ENCODE data around the gene RUFY3.

GRCh38 chr4:70674191-70674590 is 47.6 kb upstream of the RUFY3 start:
- TF ChIP-seq POLR2A (IDR thresholded peaks at IDR 0.05; ENCODE audit: borderline replicate concordance, extremely low read depth, insufficient read depth, insufficient read length) (no peak), CTCF (IDR thresholded peaks at IDR 0.05 in 2 of 3, conservative IDR thresholded peaks at IDR 0.05 in 1 of 3; ENCODE audit: borderline replicate concordance in 1 of 3, insufficient read depth in 1 of 3, low read depth in 2 of 3, low read length in 2 of 3) (no peak), POLR2AphosphoS5 (IDR thresholded peaks at IDR 0.05; ENCODE audit: low read depth, low read length) (no peak), ZFX (IDR thresholded peaks at IDR 0.05) (no peak), EZH2 (IDR thresholded peaks at IDR 0.05) (no peak), EZH2phosphoT487 (IDR thresholded peaks at IDR 0.05; ENCODE audit: borderline replicate concordance) (no peak), MAX (IDR thresholded peaks at IDR 0.05) (no peak)

Data from HCT116 (cell line).